Testis (tissue), 2 donors: ENCODE results near the gene CACNG4.

Experiments used
- CTCF ChIP-seq, 3 experiments: fragments of 450-650 bp in 2 of 3; fragments of 200-600 bp in 1 of 3; sonication (generic) in 1 of 3; IDR thresholded peaks; one replicate each; pipeline ENCODE4 v1.5.1; 2016 to 2019; ENCODE audit warnings: antibody characterized with exemption in 3 of 3, mild to moderate bottlenecking in 2 of 3, moderate library complexity in 1 of 3
- POLR2A ChIP-seq: fragments of 450-650 bp; IDR thresholded peaks from one replicate; pipeline ENCODE4 v1.6.1; 2017; ENCODE audit warnings: antibody characterized with exemption, mild to moderate bottlenecking, moderate library complexity

GRCh38 chr17:66928949-66929348 lies 35.6 kb upstream of the CACNG4 start:
- TF ChIP-seq CTCF (IDR thresholded peaks at IDR 0.05) = no peak
- TF ChIP-seq POLR2A = no peak
